Activated naive CD8-positive, alpha-beta T cell treated with anti-CD3 and anti-CD28 coated beads, Interleukin-2, amount 50 U/mL, for 16 hours (primary cell): Measurements from ENCODE around the gene DOCK9.

Experiments
- DNase-seq: peaks from one replicate; pipeline ENCODE4 v3.0.0-alpha.2; 2020; ENCODE audit warnings: low read depth, low spot score

The DOCK9 gene

DNA sequence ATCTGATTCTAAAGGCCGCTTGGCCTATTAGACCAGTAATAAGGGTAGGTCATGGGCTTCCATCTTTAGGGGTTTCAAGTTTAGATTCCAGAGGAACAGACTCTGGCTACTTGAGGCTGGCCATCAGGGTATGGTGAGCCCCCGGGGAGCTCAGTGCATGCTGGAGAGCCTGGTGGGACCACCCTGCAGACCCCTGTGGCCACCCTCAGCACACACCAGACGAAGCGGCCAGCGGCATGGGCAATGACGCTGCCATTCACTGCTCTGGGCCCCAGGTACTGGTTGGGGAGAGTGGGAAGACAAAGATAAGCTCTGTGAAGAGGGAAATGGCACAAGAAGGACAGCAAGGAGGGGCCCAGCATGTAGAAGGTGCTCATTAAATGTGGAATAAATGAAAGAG lies 126.6 kb downstream of the DOCK9 start:
- DNase-seq = no peak

DNA sequence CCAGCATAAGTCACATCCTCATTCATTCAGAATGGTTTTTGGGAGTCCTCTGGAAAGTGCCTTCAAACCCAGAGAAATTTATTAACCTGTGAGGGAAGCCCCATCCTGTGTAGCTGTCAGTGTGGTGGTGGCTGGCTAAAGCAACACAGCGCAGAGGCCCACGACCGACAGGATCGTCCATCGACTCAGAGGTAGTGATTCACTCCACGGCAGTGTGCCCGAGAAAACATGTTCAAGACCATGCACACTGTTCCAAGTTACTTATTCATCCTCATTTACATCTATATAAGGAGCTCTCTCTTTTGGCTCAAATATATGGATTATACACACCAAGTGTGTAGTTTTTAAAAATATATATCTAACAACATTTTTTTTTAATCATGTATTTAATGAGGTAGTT lies 129.1 kb downstream of the DOCK9 start:
- no peak for DNase-seq

DNA sequence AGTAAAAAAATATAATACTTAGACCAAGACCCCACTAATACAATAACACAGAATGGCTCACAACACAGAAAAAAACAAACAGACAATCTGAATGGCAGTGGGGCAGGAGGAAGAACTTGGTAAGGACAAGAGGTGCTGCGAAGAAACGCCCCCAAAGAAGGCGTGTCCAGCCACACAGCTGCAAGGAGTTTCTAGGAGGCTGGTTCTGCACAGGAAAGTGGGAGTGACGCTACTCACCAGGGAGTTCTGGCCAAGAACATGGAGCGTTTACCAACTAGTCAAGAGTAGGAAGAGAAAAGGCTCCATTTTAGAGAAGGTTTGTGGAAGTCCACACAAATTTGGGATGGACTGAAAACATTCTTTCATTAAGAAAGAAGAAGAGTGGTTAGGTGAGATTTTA lies 130.1 kb downstream of the DOCK9 start:
- no peak for DNase-seq

DNA sequence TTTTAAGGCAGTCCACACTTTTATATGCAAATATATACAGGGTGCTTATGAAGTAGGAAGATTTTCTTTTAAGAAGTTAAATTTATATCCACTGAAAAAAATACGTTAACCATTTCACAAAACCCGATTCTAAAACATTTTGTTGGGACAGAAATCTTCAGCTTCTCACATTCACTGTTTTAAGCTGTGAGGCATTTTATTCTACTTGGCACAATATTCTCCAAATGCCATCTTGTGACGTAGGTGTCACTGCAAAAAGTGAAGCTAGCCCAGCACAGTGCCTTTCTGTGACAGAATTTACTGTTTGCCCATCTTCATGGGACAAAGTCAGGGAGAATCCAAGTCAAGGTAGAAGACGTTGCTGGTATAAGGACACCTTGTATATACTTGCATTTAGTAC lies 130.9 kb downstream of the DOCK9 start:
- no peak for DNase-seq

DNA sequence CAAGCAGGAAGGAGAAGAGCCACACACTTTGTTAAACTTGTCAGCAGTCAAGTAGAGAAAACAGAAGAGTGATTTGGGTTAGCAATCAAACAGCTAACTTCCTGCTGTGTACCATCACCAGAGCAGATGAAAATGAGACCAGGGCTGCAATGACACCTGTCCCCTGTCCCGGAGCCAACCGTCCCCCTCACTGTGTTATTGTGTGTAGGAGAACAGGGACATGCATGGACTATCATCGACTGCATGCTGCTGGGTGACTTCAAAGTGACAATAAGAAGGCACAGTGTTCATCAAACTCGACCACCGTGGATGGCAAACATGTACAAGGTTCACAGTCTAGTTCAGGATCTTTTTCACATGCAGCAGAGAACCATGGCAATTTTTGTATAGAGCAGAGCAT lies 131.3 kb downstream of the DOCK9 start:
- DNase-seq = no peak

DNA sequence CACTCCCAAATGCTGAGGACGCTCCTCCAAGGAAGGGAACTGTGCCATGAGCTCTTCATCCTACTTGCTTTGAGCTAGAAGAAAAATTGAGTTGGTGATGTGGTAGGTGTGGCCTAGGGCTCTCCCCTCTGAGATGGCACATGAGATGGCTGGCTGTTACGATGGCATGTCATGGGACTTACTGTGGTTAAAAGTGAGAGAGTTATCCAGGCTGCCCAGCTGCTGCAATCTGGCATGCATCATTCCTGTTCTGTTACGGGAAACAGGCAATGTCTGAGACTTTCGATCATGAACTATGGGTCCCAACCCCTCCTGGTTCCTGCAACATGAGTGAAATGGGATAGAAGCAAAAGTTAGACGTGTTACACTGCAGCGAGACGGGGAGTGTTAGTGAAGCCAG lies 132.1 kb downstream of the DOCK9 start:
- no peak for DNase-seq

DNA sequence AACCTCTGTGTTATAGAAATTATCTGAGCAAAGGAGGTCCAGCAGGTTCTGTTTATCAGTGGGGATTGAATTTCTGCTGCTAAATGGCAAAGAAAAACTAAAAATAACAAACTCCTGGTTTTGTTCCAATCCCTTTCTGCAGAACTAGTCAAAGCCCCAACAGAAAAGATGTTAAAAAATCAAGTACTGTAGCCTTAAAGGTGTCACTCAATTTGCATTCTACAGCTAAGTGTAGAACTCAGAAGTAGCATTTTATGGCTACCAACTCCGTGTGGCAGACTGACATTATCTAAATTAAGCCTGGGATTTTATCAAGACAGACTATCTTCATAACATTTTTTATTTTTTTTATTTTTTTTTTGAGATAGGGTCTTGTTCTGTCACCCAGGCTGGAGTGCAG lies 133.8 kb downstream of the DOCK9 start:
- no peak for DNase-seq

DNA sequence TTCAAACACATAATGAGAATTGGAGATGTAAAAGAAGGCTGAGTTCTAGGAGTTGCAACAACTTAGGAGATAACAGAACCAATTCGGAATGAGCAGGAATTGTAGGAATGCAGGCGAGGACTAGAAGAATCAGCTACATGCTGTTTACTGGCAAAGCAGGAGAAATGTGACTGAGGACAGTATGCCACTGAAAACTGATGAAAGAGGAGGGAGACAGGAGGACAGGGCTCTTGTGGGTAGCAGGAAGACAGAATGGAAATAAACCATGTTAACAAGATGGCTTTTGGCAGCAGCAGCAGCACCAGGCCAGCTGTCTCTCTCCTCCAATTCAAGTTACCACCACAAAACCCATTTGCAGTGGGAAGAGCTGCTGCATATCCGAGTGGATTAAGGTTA lies 134.4 kb downstream of the DOCK9 start:
- DNase-seq = no peak

DNA sequence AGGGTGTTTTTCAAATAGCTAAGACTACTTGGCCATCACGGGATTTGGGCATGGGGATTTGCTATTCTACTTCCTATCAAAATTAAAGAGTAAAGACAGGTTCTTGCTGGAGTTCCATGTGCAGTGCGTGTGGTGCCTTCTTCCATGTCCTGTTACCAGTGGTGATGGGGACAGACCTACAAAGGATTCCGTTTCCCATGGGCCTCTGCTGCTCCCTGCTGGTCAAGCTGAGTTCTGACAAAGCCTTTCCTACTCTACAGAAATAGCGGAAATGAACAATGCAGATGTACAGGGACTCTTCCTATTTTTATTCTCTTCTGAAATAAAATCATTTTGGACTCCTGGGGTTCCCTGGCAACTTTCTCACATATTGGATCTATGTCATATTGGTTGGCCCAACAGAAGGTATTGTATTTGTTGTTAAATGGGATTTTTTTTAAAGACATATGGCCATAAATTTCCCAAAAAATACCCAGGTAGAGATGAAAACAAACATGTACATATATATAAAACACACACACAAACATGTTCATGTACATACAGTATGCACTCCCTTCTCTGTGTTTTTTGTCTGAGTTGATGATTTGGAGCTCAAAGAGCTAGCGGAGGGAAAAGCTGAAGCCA lies 134.9 kb downstream of the DOCK9 start:
- DNase-seq = peak; percentile 29

DNA sequence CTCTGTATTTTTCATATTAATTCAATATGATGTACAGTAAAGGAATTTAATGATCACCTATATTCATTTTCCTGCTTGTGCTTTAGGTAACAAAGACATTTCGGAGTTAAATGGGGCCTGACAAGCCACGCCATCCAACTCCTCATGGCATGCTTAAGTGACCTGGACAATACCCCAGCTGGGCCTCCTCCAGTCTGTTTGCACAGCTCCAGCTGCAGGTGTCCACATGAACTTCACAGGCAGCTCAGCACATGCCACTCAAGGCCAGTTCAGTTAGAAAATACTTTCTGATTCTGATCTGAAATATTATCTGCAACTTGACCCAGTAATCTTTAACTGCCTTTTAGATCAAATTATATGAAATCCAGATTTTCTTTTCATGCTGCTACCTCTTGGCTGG lies 135.8 kb downstream of the DOCK9 start:
- no peak for DNase-seq

DNA sequence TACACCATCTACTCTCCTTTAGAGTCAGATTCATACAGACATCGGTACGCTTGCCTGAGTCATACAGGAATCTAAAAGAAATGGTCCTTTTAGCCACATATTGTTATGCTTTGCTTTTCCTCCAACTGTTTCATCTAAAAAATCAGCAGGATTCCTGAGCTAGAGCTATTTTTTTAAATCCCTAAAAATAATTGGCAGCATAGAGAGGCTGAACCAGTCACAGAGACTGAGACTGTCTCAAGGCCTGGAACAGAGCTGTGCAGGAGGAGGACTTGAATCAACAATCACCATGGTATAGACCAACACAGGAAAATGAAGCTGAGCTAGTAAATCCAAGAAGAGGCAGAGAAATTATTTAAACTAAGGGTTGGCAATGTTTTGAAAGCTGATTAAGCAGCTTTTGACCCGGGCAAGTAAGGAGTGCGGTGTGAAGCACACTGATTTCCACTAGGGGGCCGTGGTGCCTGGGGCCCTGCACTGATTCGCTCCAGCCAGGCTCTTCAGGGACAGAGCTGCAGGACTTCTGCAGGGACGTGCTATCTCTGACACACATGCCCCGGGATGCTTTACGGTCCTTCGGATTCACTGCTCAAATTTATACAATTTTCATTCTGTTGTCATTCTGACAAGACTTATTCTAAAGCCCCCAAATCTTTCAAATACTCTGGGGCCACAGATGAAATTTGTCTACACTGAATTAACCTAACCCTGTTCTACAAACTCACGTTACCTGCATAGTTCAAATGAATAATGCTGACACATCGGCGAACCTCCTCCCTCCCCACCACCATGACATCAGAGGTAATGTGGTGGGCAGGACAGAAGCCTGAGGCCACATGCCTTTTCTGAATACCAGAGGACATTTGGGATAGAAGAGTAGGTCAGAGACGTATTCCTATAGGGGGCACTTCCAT lies 137.8 kb downstream of the DOCK9 start:
- no peak for DNase-seq

DNA sequence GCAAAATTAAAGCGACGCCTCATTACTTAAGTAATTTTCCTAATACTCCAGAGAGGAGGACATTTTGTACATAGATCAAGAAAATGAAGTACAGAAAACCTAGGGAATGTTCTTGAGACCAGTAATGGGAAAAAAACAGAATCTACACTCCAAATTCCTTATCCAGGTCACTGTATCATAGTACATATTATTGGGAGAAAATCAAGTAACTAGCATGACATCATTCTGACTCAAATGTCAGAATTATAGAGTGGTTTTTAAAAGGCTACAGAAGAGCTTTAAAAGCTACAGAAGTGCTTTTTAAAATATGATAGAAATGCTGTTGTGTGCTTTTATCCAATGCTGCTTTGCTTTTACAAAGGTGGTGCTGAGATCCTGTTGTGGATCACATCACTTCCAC lies 139.1 kb downstream of the DOCK9 start:
- DNase-seq = no peak

DNA sequence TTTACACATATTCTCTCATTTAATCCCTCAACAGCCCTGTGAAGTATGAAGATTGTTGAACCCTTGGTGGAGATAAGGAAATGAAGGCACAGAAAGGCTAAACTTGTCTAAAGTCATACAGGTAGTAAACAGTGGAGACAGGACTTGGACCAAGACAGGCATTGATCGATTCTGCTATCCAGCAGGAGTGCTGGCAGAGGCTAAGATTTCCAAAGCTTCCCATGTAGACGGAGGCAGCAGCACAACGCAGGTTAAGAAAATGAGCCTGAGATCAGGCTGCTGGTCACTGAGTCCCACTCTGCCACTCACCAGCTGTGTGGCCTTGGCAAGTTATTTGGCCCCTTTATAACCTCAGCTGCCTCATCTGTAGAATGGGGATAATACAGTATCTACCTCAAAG lies 140.0 kb downstream of the DOCK9 start:
- no peak for DNase-seq

DNA sequence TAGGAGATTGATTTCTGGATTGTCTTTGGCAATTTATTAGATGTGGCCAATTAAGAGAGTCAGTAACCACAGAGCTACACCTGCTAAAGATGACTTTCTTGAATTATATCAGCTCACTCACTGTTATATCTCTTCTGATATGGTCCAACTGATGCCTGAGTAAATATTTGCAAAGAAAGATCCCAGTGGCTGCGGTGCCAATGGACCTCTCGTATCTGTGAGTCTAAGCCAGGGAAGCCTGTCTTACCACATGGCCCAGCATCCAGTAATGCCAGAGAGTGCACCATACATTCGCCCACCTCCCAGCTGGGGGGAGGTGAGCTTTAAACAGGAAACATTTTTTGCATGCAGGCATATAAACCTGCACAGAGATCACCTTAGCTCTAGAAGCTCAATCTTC lies 142.7 kb downstream of the DOCK9 start:
- DNase-seq = no peak

DNA sequence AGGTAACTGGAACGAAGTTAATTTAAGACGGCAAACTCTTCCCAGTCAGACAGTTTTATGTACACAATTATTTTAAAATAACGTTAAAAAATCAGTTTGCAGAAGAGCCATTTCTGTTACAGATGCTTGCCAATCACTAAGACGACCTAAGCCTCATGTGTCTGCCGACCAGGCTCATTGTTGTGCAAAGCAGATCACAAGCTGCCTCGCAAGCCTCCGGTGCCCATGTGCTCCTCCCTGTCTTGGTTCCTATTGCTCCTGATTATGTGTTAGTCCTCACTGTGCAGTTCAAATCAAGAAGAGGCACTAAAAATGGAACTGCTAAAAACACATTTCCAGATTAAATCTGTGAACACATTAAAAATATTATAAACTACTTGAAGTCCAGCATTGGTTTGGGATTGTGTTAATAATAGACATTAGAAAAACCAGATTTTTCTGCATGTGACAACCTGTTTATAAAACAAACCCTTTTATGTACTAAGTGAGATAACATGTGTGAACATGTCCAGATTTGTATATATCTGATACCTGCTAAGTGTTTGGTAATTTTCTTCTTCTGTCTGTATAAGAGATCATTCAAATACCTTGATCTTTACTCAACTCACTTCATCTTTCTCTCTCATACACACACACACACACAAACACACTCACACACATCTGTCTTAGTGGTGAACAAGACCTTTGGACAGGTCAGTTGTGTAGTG lies 143.5 kb downstream of the DOCK9 start:
- DNase-seq = no peak

DNA sequence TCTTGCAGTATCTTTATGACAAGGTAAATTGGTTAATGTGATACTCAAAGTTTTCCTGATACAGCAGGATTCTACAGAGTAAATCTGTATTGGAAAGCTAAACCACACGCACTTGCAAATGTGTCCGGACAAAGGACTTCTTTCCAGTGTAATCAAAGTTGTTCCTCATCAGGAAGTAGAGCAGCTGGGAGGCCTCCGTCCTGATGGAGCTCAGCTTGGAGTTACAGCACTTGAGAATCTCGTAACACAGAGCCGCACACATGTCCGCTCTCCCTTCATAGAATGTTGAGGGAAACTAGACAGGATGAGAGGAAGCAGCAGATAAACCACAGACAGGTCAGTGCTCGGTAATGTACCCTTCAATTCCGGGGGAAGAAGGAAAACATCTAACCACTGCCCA lies 146.6 kb downstream of the DOCK9 start:
- DNase-seq = no peak

DNA sequence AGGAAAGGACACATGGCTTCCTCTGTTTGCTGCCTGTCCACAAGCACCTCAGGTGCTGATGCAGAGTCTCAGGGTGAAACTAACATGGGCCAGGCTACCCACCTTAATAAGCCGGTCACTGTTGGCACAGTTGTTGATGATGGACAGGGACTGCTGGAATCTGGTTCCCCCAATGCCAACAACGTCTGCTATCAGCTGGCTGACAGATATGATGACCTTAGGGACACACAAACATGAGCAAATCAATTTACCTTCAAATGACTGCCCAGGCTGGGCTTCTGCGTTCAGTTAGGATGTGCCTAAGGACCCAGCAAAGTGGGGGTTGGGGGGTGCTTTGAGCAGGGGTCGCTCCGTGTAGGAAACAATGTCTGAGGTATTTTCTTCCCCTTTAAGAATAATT lies 148.3 kb downstream of the DOCK9 start:
- no peak for DNase-seq

DNA sequence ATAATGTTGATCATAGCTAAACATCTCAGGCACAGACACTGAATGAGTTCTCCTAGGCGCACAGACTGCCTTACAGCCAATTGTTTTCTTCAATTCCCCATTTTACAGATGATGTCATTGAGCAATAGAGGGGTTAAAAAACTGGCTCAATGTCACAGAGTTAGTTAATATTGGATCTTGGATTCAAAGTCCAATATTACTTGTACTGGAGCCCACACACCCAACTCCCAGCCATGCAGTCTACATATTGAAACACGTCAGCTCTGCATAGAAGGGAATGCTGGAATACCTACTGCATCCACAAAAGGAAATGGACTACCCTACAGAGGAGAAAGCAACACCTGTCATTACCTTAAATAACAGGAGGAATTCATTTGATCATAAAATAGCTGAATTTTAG lies 149.2 kb downstream of the DOCK9 start:
- no peak for DNase-seq

DNA sequence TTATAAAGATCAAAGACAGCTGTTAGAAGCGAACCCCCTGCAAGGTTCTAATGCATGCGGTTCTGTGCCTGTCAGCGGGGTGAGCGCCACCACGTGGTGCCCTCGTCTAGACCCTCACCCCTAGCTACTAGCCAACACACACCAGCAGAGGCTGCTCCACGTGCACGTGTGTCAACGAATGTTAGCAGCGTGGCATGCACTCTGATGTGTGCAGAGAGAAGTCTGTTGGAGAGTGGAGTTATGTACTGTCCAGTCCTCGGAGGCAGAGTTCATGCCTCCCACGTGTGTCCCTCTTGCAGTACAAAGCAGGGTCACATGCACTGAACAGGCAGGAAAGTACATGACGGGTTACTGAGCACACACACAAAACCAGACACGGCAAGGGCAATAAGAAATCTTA lies 150.4 kb downstream of the DOCK9 start:
- DNase-seq = no peak

DNA sequence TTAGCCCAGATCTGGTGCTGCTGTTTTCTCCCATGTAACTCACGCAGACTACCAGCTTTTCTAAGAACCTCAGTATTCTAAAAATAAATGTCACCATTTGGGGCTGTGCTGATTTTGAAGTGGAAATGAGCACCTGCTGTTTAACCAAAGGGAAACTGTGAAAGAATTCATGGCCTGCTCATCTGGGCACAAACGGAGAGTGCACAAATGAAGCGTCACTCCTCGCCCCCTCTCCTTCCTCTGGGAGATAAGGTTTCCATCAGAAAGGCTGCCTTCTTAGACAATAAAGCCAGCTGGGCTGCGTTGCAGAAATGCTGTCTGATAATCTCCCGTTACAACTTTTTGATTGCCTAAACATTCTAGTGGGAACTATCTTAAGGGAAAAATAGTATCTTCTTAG lies 151.7 kb downstream of the DOCK9 start:
- DNase-seq = no peak

DNA sequence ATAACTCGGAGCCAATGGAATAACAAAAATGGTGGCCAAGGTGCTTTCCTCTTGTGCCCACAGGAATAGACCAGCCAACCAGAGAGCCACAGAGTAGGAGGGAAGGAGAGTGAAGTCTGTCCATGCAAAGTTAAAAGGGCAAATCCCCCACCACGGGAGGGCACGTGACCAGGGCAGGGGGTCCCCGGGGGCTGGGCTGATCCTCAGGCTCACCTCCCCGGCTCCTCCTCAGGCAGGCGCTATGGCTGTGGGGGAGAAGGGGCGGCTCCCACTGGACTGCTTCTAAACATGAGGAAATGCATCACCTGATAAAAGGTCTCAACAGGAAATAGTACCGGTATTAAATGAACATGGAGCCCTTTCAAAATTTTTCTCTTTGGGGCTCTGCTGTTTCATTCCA lies 152.2 kb downstream of the DOCK9 start:
- DNase-seq = no peak

DNA sequence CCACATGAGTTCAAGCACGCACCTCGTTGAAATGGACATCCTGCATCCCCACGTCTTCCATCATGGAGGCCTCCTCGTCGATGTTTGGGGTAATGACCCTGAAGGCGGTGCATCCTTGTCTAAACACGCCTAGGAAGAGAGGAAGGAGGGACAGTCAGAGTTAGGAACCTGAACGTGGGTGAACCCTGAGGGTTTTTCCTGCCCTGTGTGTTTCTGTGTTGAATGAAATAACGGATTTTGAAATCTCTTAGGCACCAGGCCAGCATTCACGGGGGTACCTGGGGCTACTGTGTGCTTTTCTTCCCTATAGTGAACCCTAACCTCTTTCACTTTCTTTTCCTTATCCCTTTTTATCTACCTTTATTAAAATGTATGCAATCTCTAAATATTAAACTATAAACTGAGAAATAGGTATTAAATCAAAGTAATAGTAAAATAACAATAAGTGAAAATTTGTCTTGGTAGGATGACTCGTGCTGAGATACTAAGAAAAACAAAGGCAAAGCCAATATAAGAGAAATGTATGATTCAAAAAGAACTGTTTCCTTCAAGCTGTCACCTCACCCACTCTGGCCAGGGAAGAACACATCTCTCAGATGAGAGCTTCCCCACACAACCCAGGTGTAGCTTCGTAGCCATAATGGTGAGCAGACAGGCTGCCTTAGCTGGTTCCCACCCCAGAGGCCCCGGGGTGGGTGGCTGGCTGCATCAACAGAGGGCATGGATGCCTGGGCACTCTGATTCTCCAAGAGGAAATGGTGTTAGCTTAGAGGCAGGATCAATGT lies 153.3 kb downstream of the DOCK9 start:
- DNase-seq = no peak
